SK-N-SH treated with all-trans-retinoic acid at 6 μM for 48 hours (cell line): ENCODE results near the gene JMJD8.

ENCODE experiments used
- ATAC-seq: fragments of 200-7000 bp; cut with Tn5 transposase; 3 replicates; pipeline ENCODE4 v1.9.1; 2020; ENCODE audit warnings: mild to moderate bottlenecking, moderate library complexity
- ARNTL ChIP-seq: fragments of 450-650 bp; formaldehyde crosslinking; IDR thresholded peaks from 2 replicates; pipeline ENCODE4 v1.5.0; 2020; ENCODE audit warnings: low read depth, mild to moderate bottlenecking, moderate library complexity, borderline replicate concordance
- BACH2 ChIP-seq: fragments of 250-450 bp; sonication (Bioruptor Pico); IDR thresholded peaks from 2 replicates; pipeline ENCODE4 v1.9.0; 2021; ENCODE audit warnings: mild to moderate bottlenecking, borderline replicate concordance
- CSDC2 ChIP-seq: fragments of 250-450 bp; sonication (Bioruptor Pico); IDR thresholded peaks from 2 replicates; pipeline ENCODE4 v1.5.0; 2020; ENCODE audit warnings: mild to moderate bottlenecking, moderate library complexity
- ESRRG ChIP-seq: fragments of 250-450 bp; sonication (Bioruptor Pico); IDR thresholded peaks from 2 replicates; pipeline ENCODE4 v1.6.1; 2021; ENCODE audit warnings: mild to moderate bottlenecking
- GLIS3 ChIP-seq: fragments of 250-450 bp; sonication (Bioruptor Pico); IDR thresholded peaks from 2 replicates; pipeline ENCODE4 v1.5.0; 2020; ENCODE audit warnings: mild to moderate bottlenecking, moderate library complexity
- ISL1 ChIP-seq: fragments of 250-450 bp; sonication (Bioruptor Pico); IDR thresholded peaks from 2 replicates; pipeline ENCODE4 v2.1.2; 2022; ENCODE audit warnings: mild to moderate bottlenecking, moderate library complexity
- PPARA ChIP-seq: fragments of 250-450 bp; sonication (Bioruptor Pico); IDR thresholded peaks from 2 replicates; pipeline ENCODE4 v1.5.0; 2020; ENCODE audit warnings: mild to moderate bottlenecking, borderline replicate concordance
- RARB ChIP-seq: fragments of 250-450 bp; sonication (Bioruptor Pico); IDR thresholded peaks from 2 replicates; pipeline ENCODE4 v1.8.0; 2021; ENCODE audit warnings: mild to moderate bottlenecking, moderate library complexity
- SNAI2 ChIP-seq: fragments of 250-450 bp; sonication (Bioruptor Pico); IDR thresholded peaks from 2 replicates; pipeline ENCODE4 v1.5.0; 2020; ENCODE audit warnings: mild to moderate bottlenecking, moderate library complexity
- TCF4 ChIP-seq: fragments of 250-450 bp; sonication (Bioruptor Pico); IDR thresholded peaks from 2 replicates; pipeline ENCODE4 v1.8.0; 2021; ENCODE audit warnings: mild to moderate bottlenecking, moderate library complexity, borderline replicate concordance
- TOX ChIP-seq: fragments of 250-450 bp; sonication (Bioruptor Pico); IDR thresholded peaks from 2 replicates; pipeline ENCODE4 v1.8.0; 2021; ENCODE audit warnings: mild to moderate bottlenecking, moderate library complexity, borderline replicate concordance
- ZFP3 ChIP-seq: fragments of 250-450 bp; sonication (Bioruptor Pico); IDR thresholded peaks from 2 replicates; pipeline ENCODE4 v1.5.0; 2020; ENCODE audit warnings: mild to moderate bottlenecking, moderate library complexity
- ZFP30 ChIP-seq: fragments of 450-650 bp; formaldehyde crosslinking; IDR thresholded peaks from 2 replicates; pipeline ENCODE4 v1.5.0; 2022; ENCODE audit warnings: mild to moderate bottlenecking, moderate library complexity
- ZNF565 ChIP-seq: fragments of 450-650 bp; formaldehyde crosslinking; conservative IDR thresholded peaks from 2 replicates; pipeline ENCODE4 v1.5.0; 2020; ENCODE audit warnings: low read depth, mild to moderate bottlenecking, moderate library complexity
- ZNF70 ChIP-seq: fragments of 450-650 bp; formaldehyde crosslinking; IDR thresholded peaks from 2 replicates; pipeline ENCODE4 v1.5.0; 2020; ENCODE audit warnings: mild to moderate bottlenecking, moderate library complexity
- TF ChIP-seq, protein P1 (sequence below): fragments of 250-450 bp; sonication (Bioruptor Pico); IDR thresholded peaks from 2 replicates; pipeline ENCODE4 v1.5.1; 2020; ENCODE audit warnings: low read depth, mild to moderate bottlenecking, moderate library complexity
- TF ChIP-seq, protein P2 (sequence below): fragments of 250-450 bp; sonication (Bioruptor Pico); IDR thresholded peaks from 2 replicates; pipeline ENCODE4 v1.8.0; 2020; ENCODE audit warnings: mild to moderate bottlenecking, moderate library complexity, borderline replicate concordance
- TF ChIP-seq, protein P3 (sequence below): fragments of 250-450 bp; sonication (Bioruptor Pico); IDR thresholded peaks from 2 replicates; pipeline ENCODE4 v1.5.1; 2021; ENCODE audit warnings: mild to moderate bottlenecking, moderate library complexity
- TF ChIP-seq, protein P4 (sequence below): fragments of 250-450 bp; sonication (Bioruptor Pico); IDR thresholded peaks from 2 replicates; pipeline ENCODE4 v1.8.0; 2021; ENCODE audit warnings: low read depth, mild to moderate bottlenecking, moderate library complexity, borderline replicate concordance
- TF ChIP-seq, protein P5 (sequence below): fragments of 250-450 bp; sonication (Bioruptor Pico); IDR thresholded peaks from 2 replicates; pipeline ENCODE4 v1.5.0; 2020; ENCODE audit warnings: mild to moderate bottlenecking, moderate library complexity

The JMJD8 gene

DNA sequence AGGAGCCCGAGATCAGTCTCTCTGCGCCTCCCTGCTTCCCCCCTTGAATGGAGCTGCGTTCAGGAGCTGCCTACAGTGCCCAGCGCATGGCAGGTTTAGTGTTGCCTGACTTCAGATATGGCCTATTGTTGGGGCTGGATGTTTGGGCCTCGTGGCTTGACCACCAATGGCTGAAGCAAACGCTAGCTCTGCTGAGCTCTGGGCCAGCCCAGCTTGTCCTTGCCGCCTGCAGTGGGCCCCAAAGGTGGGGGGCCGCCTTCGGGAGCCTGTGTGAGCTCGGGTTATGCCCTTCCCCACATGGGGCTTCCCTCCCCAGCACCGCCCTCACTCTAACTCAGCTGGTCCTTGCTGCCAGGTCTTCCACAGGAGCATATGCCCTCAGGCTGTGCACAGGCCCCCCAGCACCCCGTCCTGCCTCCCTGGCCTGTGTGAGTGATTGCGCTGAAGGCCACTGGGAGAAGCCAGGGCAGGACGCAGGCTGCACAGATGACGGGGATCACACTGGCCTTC, 46.0 kb downstream of the JMJD8 start:
- ATAC-seq: no peak
- no peak for TF ChIP-seq TCF4 (CRISPR knock-in tag)
- no peak for TF ChIP-seq ARNTL (CRISPR knock-in tag)
- TF ChIP-seq RARB (CRISPR knock-in tag): no peak
- no peak for TF ChIP-seq ZNF70 (CRISPR knock-in tag)
- no peak for TF ChIP-seq TOX (CRISPR knock-in tag)
- TF ChIP-seq GLIS3 (CRISPR knock-in tag): no peak
- TF ChIP-seq SNAI2: no peak
- TF ChIP-seq, protein P1, sequence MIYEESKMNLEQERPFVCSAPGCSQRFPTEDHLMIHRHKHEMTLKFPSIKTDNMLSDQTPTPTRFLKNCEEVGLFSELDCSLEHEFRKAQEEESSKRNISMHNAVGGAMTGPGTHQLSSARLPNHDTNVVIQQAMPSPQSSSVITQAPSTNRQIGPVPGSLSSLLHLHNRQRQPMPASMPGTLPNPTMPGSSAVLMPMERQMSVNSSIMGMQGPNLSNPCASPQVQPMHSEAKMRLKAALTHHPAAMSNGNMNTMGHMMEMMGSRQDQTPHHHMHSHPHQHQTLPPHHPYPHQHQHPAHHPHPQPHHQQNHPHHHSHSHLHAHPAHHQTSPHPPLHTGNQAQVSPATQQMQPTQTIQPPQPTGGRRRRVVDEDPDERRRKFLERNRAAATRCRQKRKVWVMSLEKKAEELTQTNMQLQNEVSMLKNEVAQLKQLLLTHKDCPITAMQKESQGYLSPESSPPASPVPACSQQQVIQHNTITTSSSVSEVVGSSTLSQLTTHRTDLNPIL (CRISPR knock-in tag): no peak
- no peak for TF ChIP-seq BACH2 (CRISPR knock-in tag)
- TF ChIP-seq, protein P2, sequence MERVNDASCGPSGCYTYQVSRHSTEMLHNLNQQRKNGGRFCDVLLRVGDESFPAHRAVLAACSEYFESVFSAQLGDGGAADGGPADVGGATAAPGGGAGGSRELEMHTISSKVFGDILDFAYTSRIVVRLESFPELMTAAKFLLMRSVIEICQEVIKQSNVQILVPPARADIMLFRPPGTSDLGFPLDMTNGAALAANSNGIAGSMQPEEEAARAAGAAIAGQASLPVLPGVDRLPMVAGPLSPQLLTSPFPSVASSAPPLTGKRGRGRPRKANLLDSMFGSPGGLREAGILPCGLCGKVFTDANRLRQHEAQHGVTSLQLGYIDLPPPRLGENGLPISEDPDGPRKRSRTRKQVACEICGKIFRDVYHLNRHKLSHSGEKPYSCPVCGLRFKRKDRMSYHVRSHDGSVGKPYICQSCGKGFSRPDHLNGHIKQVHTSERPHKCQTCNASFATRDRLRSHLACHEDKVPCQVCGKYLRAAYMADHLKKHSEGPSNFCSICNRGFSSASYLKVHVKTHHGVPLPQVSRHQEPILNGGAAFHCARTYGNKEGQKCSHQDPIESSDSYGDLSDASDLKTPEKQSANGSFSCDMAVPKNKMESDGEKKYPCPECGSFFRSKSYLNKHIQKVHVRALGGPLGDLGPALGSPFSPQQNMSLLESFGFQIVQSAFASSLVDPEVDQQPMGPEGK (CRISPR knock-in tag): no peak
- TF ChIP-seq, protein P3, sequence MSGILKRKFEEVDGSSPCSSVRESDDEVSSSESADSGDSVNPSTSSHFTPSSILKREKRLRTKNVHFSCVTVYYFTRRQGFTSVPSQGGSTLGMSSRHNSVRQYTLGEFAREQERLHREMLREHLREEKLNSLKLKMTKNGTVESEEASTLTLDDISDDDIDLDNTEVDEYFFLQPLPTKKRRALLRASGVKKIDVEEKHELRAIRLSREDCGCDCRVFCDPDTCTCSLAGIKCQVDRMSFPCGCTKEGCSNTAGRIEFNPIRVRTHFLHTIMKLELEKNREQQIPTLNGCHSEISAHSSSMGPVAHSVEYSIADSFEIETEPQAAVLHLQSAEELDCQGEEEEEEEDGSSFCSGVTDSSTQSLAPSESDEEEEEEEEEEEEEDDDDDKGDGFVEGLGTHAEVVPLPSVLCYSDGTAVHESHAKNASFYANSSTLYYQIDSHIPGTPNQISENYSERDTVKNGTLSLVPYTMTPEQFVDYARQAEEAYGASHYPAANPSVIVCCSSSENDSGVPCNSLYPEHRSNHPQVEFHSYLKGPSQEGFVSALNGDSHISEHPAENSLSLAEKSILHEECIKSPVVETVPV: no peak
- TF ChIP-seq PPARA (CRISPR knock-in tag): no peak
- TF ChIP-seq, protein P4, sequence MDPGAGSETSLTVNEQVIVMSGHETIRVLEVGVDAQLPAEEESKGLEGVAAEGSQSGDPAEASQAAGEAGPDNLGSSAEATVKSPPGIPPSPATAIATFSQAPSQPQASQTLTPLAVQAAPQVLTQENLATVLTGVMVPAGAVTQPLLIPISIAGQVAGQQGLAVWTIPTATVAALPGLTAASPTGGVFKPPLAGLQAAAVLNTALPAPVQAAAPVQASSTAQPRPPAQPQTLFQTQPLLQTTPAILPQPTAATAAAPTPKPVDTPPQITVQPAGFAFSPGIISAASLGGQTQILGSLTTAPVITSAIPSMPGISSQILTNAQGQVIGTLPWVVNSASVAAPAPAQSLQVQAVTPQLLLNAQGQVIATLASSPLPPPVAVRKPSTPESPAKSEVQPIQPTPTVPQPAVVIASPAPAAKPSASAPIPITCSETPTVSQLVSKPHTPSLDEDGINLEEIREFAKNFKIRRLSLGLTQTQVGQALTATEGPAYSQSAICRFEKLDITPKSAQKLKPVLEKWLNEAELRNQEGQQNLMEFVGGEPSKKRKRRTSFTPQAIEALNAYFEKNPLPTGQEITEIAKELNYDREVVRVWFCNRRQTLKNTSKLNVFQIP (CRISPR knock-in tag): no peak
- no peak for TF ChIP-seq ZFP3 (CRISPR knock-in tag)
- no peak for TF ChIP-seq ZNF565 (CRISPR knock-in tag)
- TF ChIP-seq, all 23 proteins: peak for 0

DNA sequence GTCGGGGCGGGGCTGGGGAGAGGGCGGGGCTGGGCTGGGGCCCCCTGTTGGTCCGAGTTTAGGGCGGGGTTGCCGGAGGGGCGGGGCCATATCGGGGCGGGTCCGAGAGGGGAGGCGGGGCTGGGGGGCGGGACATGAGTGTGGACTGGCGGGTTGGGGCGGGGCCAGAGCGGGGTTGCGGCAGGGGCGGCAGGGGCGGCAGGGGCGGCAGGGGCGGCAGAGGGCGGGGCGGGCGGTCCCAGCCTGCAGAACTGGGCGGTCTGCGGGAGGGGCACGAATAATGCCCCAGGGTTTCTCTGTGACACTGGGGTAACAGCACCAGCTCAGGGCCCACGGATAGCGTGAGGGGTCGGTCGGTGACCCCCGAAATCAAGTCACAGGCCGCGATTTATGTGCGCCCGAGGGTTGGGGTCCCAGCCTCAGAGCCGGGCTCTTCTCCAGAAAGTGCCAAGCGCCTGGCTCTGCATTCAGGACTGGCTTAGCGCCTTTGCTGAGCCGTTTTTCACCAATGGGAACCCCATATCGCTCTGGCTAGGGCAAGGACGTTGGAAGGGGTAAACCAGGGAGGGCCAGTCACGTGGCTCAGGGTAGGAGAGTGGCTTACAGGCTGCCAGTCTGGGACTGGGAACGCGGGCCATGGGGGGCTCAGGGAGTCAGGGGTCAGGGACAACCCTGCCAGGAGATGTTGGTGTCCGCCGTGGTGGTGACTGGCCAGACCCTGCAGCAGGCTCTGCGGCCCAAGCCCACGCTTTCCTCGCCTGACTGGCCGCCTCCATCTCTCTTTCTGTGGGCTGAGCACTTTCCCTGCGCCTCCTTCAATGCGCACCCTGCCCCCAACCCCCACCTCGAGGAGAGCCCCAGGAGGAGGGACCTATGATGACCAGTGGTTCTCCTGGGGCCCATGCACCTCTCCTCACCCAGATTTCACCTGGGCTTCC, 46.8 kb downstream of the JMJD8 start:
- TF ChIP-seq, protein P1 (CRISPR knock-in tag): no peak
- TF ChIP-seq RARB (CRISPR knock-in tag): no peak
- TF ChIP-seq, protein P4 (CRISPR knock-in tag): no peak
- TF ChIP-seq ARNTL (CRISPR knock-in tag): no peak
- TF ChIP-seq, protein P2 (CRISPR knock-in tag): no peak
- TF ChIP-seq SNAI2: no peak
- no peak for TF ChIP-seq ZFP30 (CRISPR knock-in tag)
- TF ChIP-seq GLIS3 (CRISPR knock-in tag): no peak
- no peak for TF ChIP-seq ZNF70 (CRISPR knock-in tag)
- no peak for TF ChIP-seq ZFP3 (CRISPR knock-in tag)
- no peak for TF ChIP-seq CSDC2 (CRISPR knock-in tag)
- no peak for TF ChIP-seq TCF4 (CRISPR knock-in tag)
- TF ChIP-seq ISL1 (CRISPR knock-in tag): no peak
- no peak for TF ChIP-seq ZNF565 (CRISPR knock-in tag)
- TF ChIP-seq ESRRG (CRISPR knock-in tag): no peak
- TF ChIP-seq, protein P5, sequence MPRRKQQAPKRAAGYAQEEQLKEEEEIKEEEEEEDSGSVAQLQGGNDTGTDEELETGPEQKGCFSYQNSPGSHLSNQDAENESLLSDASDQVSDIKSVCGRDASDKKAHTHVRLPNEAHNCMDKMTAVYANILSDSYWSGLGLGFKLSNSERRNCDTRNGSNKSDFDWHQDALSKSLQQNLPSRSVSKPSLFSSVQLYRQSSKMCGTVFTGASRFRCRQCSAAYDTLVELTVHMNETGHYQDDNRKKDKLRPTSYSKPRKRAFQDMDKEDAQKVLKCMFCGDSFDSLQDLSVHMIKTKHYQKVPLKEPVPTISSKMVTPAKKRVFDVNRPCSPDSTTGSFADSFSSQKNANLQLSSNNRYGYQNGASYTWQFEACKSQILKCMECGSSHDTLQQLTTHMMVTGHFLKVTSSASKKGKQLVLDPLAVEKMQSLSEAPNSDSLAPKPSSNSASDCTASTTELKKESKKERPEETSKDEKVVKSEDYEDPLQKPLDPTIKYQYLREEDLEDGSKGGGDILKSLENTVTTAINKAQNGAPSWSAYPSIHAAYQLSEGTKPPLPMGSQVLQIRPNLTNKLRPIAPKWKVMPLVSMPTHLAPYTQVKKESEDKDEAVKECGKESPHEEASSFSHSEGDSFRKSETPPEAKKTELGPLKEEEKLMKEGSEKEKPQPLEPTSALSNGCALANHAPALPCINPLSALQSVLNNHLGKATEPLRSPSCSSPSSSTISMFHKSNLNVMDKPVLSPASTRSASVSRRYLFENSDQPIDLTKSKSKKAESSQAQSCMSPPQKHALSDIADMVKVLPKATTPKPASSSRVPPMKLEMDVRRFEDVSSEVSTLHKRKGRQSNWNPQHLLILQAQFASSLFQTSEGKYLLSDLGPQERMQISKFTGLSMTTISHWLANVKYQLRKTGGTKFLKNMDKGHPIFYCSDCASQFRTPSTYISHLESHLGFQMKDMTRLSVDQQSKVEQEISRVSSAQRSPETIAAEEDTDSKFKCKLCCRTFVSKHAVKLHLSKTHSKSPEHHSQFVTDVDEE (CRISPR knock-in tag): no peak
- no peak for ATAC-seq
